HG02571 (cell line): ENCODE data around the gene CRACR2B.

Source experiments
- ATAC-seq: cut with Tn5 transposase; IDR thresholded peaks from one replicate; pipeline ENCODE4 v1.9.1; 2021; ENCODE audit warnings: mild to moderate bottlenecking, moderate library complexity; ENCODE audit not compliant: unreplicated experiment

Gene CRACR2B

DNA sequence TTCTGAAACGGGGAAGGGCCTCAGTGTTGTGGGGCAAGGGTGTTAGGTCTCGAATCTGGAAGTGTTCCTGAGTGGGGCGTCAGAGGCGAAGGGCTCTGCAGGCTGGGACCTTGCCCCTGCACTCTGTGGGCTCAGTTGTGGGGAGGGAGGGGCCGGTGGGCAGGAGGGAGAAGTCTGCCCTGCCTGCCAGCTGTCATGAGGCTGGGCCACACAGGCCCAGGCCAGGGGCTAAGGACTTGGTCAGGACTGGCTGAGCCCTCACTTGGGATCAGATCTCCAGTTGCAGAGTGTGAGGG lies at the start of gene CRACR2B:
TSS of gene CRACR2B (plus strand) at position 23 of the 296 bp plus-strand sequence. CDS start 689 bp downstream, outside the sequence.
- ATAC-seq: no peak

DNA sequence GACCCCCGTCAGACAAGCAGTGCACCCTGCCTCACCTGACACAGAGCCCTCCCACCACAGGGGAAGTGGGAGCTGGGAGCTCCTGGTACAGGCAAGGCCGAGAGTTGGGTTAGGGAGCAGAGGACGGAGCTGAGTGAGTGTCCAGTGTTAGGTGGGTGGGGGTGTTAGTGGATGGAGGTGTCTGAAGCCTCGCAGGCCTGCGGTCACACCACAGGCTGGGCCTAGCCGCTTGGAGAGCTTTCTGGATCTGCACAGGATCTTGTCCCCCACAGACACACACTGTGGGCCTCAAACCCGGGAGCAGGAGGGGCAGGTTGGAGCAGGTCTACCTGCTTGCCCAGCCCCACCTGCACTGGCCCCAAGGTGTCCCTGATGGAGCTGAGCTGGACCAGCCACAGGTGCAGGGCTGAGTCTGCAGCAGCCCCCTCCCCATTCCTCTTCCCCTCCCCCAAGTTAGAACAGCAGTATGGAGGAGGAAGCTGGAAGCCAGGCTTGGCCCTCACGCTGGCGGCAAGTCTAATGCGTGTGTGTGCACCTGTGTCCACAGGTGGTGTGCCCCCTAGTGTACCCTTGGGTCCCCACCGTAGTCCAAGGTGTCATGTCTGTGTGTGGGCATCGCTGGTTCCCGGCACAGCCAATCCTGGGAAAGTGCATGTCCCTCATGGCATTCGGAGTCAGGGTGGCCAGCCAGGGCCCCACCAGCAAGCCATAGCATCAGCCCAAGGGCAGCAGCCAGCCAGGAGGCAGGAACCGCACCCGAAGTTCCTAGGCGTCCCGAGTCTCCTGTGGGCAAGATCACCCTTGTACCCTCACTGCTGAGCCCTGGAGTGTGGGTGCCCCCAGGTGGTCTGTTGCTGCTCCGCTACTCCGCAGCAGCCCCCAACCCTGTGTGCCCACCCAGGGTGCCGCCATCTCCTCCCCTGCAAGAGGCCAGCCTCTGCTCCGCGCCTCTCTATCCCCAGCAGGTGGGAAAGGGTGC lies 48.5 kb upstream of the CRACR2B start:
- ATAC-seq: no peak

DNA sequence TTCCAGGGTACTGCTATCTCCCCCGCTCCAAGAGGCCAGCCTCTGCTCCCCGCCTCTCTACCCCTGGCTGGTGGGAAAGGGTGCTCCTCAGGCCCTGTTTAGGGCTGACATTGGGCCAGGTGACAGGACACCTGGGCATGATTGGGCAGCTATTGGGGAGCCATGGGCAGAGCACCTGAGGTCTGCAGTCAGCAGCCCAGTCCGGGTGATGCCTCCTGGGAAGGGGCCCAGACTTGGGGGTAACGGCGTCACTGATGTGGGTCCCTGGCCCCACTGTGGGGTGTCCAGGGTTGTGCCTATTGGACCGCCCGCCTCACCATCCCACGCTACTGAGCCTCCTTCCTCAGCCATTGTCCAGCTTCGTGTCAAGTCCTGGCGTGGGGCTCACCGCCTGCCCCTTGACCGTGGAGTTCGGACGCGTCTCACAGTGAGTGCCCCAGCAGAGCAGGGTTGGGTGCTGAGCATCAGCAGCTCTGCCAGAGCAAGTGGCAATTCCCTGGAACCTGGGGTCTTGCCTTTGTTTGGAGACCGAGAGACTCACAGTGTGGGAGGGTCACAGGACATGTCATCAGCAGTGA lies 47.7 kb upstream of the CRACR2B start:
- ATAC-seq: no peak

- no peak for ATAC-seq
Measured at GRCh38 chr11:782264-783174, 45.2 kb upstream of the CRACR2B start.

DNA sequence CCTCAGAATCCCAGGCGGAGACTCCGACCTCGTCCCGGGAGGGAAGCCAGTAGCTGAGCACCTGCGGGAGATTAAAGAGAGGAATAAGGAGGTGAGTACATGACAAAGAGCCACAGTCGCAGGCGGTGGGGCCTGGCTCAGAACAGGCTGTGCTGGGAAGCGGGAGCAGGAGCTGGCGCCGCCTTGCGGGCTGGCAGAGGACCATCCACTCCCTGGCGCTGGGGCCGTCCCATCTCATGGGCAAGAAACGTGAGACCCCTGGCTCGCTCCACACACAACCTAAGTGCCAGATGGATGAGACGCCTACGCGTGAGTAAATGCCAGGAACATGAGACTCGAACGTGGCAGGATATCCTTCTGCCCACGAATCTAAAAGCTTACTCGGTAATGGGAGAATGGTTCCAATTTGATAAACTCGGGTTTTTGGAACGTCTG lies 44.1 kb upstream of the CRACR2B start:
- no peak for ATAC-seq

GRCh38 chr11:786235-787083 lies 41.3 kb upstream of the CRACR2B start:
- no peak for ATAC-seq

GRCh38 chr11:787084-787675 lies 40.5 kb upstream of the CRACR2B start:
- ATAC-seq: no peak

- ATAC-seq: no peak
Measured at GRCh38 chr11:788009-788640, 39.6 kb upstream of the CRACR2B start.

- ATAC-seq: no peak
Measured at GRCh38 chr11:788953-789940, 38.5 kb upstream of the CRACR2B start.

DNA sequence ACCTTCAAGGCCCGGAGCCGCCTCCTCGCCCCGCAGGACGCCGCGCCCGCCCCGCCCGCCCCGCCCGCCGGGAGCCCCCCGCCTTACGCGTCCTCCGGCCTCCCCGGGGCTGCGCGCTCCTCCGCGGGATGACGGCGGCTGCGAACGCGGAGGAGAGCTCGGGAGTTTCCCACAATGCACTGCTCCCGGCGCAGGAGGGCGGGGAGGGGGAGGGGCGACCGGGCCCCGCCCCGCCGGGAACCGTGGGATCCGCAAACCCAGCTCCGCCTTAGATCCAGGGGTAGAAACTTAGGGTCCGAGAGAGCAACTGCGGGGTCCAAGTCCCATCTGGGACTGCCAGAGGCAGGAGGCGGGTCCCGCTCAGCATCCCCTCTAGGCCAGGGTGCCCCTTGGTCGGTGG lies 37.8 kb upstream of the CRACR2B start, which contains the start of gene CEND1:
TSS of gene CEND1 (minus strand) at position 148 of the 400 bp plus-strand sequence. CDS start 1,514 bp downstream, outside the sequence.
- no peak for ATAC-seq

DNA sequence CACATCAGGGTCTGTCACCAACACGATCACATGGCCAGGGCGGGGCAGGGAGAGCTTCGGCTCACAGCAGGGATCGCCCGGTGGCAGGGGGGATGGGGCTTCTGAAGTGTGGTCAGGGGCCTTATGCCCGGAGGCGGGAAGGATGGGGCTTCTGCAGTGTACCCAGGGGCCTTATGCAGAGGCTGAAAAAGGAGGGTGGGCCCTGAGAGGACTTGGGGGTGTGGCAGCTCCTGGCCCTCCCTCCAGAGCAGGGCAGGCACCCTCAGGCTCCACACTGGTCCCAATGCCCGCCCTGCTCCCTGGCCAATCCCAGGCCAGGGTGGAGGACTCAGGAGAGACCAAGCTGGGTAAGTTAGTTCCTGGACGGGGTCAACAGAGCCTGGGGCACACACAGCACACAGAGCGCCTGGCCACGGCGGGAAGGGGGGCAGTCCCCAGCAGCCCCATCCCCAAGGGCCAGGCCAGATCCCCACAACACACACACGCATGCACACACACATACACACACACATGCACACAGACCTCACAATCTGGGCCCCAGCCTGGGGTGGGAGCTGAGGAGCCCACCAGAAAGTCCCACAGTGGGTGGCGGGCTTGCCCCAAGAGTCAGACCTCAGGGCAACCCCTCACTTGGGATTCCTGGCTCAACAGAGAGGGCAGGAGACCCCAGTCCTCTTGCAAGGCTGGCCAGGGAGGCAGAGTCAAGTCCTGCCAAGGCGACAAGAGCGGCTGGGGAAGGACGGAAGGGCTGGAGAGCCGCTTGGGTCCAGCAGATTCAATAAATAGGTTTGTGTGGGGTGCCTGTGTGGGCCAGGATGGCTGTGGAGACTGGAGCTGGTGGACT lies 36.8 kb upstream of the CRACR2B start:
- ATAC-seq: no peak

DNA sequence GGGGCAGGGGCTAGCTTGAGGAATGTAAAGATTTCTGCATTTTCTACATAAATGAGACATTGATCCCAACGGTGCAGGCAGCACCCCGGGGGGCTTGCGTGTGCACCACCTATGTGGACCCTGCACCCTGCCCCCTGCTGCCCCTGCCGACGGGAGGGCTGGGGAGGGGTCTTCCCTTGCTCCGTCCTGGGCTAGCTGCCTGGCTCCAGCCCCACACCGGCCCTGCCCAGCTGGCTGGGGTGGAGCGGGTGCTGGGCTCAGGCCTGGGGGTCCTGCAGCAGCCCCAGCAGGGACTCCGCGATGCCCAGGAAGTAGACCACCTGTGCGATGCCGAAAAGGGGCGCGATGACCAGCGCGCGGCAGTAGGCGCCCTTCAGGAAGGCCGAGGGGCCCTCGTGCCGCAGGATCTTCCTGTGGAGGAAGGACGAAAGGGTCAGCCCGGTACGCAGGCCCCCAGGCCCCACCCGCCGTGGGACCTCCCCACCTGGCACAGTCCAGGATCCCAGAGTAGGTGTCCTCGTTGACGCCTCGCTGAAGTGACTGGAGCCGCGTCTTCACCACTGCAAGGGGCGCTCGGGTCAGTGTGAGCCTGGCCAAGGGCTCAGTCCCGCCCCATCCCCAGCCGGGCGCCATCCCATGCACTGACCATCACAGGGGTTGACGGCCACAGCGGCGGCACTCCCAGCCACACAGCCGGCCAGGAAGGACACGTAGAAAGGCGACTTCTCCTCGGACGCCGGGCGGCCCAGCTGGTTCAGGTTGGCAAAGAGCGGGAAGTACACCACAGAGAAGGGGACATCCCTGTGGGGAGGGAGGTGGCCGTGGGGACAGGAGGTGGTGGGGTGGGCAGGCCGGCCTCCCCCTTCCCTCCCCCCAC lies 35.8 kb upstream of the CRACR2B start:
- no peak for ATAC-seq

GRCh38 chr11:792535-792821 lies 35.2 kb upstream of the CRACR2B start:
- no peak for ATAC-seq

GRCh38 chr11:792873-793272 lies 34.8 kb upstream of the CRACR2B start:
- ATAC-seq: no peak

- no peak for ATAC-seq
Measured at GRCh38 chr11:793556-793955, 34.2 kb upstream of the CRACR2B start.

- ATAC-seq: no peak
Measured at GRCh38 chr11:794013-794765, 33.5 kb upstream of the CRACR2B start.
